HEK293 (cell line): Measurements from ENCODE around the gene KRT14.

Experiments
- CTCF ChIA-PET: fragments of 350-600 bp; formaldehyde crosslinking; extraction: SDS; loops from one replicate; lab custom pipeline; 2021; ENCODE audit warnings: antibody characterized with exemption; lab: Yijun Ruan, JAX
- POLR2A ChIA-PET: fragments of 300-600 bp; formaldehyde crosslinking; extraction: SDS; loops from one replicate; lab custom pipeline; 2020; ENCODE audit warnings: antibody characterized with exemption, inconsistent platforms; lab: Yijun Ruan, JAX
- H3K27ac ChIP-seq: fragments of 200-500 bp; sonication (Bioruptor generic); 2 replicates; pipeline ENCODE4 v1.5.1; 2014; ENCODE audit warnings: low read depth, low read length, control low read depth, inconsistent platforms; ENCODE audit errors: extremely low read depth
- H3K36me3 ChIP-seq, 2 experiments: fragments of 200-500 bp in 1 of 2; sonication (Bioruptor generic) in 1 of 2; 1 replicate in 1 of 2; 2 replicates in 1 of 2; pipeline ENCODE4 v1.5.1; 2014 to 2017; ENCODE audit warnings: inconsistent platforms in 2 of 2, low read length in 2 of 2; ENCODE audit not compliant: control insufficient read depth in 2 of 2, insufficient read depth in 1 of 2
- H3K4me1 ChIP-seq: fragments of 200-500 bp; sonication (Bioruptor generic); 2 replicates; pipeline ENCODE4 v1.5.1; 2014; ENCODE audit warnings: mild to moderate bottlenecking, low read length, inconsistent platforms; ENCODE audit not compliant: control insufficient read depth, insufficient read depth
- H3K4me3 ChIP-seq: 2 replicates; pipeline ENCODE4 v1.5.1; 2011; ENCODE audit warnings: low read depth, mild to moderate bottlenecking, control low read depth, low read length, moderate library complexity
- H3K9me3 ChIP-seq: fragments of 200-500 bp; sonication (Bioruptor generic); 2 replicates; pipeline ENCODE4 v1.5.1; 2014; ENCODE audit warnings: low read depth, low read length, inconsistent platforms; ENCODE audit not compliant: control insufficient read depth, insufficient read depth
- EGR2 ChIP-seq: fragments of 450-650 bp; formaldehyde crosslinking; IDR thresholded peaks from 2 replicates; pipeline ENCODE4 v1.5.1; 2016; ENCODE audit warnings: low read depth, missing biosample characterization, missing genetic modification characterization
- GLI2 ChIP-seq: fragments of 450-650 bp; formaldehyde crosslinking; IDR thresholded peaks from 2 replicates; pipeline ENCODE4; 2017; ENCODE audit warnings: missing biosample characterization, missing genetic modification characterization, low read depth, borderline replicate concordance
- KLF7 ChIP-seq: fragments of 450-650 bp; formaldehyde crosslinking; IDR thresholded peaks from 2 replicates; pipeline ENCODE4 v1.5.1; 2016; ENCODE audit warnings: missing biosample characterization, missing genetic modification characterization, borderline replicate concordance
- MYNN ChIP-seq: fragments of 450-650 bp; formaldehyde crosslinking; IDR thresholded peaks from 2 replicates; pipeline ENCODE4 v1.5.1; 2016; ENCODE audit warnings: missing biosample characterization, missing genetic modification characterization, borderline replicate concordance
- OSR2 ChIP-seq: fragments of 450-650 bp; formaldehyde crosslinking; IDR thresholded peaks from 2 replicates; pipeline ENCODE4 v1.5.1; 2016; ENCODE audit warnings: missing biosample characterization, missing genetic modification characterization
- OVOL3 ChIP-seq: fragments of 450-650 bp; formaldehyde crosslinking; IDR thresholded peaks from 2 replicates; pipeline ENCODE4 v1.5.1; 2016; ENCODE audit warnings: missing biosample characterization, missing genetic modification characterization
- YY1 ChIP-seq: fragments of 450-650 bp; formaldehyde crosslinking; IDR thresholded peaks from 2 replicates; pipeline ENCODE4 v1.5.1; 2018; ENCODE audit warnings: missing biosample characterization, missing genetic modification characterization
- ZBTB17 ChIP-seq: fragments of 450-650 bp; formaldehyde crosslinking; IDR thresholded peaks from 2 replicates; pipeline ENCODE4 v1.5.1; 2016; ENCODE audit warnings: missing biosample characterization, missing genetic modification characterization
- ZFHX2 ChIP-seq: fragments of 450-650 bp; formaldehyde crosslinking; conservative IDR thresholded peaks from 2 replicates; pipeline ENCODE4 v1.5.1; 2016; ENCODE audit warnings: missing biosample characterization, missing genetic modification characterization
- ZFP69B ChIP-seq: fragments of 450-650 bp; formaldehyde crosslinking; IDR thresholded peaks from 2 replicates; pipeline ENCODE4 v1.5.1; 2016; ENCODE audit warnings: missing biosample characterization, missing genetic modification characterization
- ZNF223 ChIP-seq: fragments of 450-650 bp; formaldehyde crosslinking; IDR thresholded peaks from 2 replicates; pipeline ENCODE4 v1.5.1; 2016; ENCODE audit warnings: missing biosample characterization, missing genetic modification characterization
- ZNF416 ChIP-seq: fragments of 450-650 bp; formaldehyde crosslinking; IDR thresholded peaks from 2 replicates; pipeline ENCODE4 v1.5.1; 2016; ENCODE audit warnings: missing biosample characterization, missing genetic modification characterization
- ZNF488 ChIP-seq: fragments of 450-650 bp; formaldehyde crosslinking; IDR thresholded peaks from 2 replicates; pipeline ENCODE4 v1.5.1; 2016; ENCODE audit warnings: missing biosample characterization, missing genetic modification characterization
- ZNF549 ChIP-seq: fragments of 450-650 bp; IDR thresholded peaks from 2 replicates; pipeline ENCODE4 v1.5.1; 2018; ENCODE audit warnings: missing biosample characterization, missing genetic modification characterization, mild to moderate bottlenecking, inconsistent platforms, moderate library complexity
- ZNF560 ChIP-seq: fragments of 450-650 bp; formaldehyde crosslinking; IDR thresholded peaks from 2 replicates; pipeline ENCODE4 v1.5.1; 2017; ENCODE audit warnings: missing biosample characterization, missing genetic modification characterization, borderline replicate concordance
- ZNF580 ChIP-seq: fragments of 450-650 bp; formaldehyde crosslinking; IDR thresholded peaks from 2 replicates; pipeline ENCODE4 v1.5.1; 2016; ENCODE audit warnings: missing biosample characterization, missing genetic modification characterization
- ZNF654 ChIP-seq: fragments of 450-650 bp; formaldehyde crosslinking; IDR thresholded peaks from 2 replicates; pipeline ENCODE4 v1.5.1; 2016; ENCODE audit warnings: low read depth, missing biosample characterization, missing genetic modification characterization
- ZNF830 ChIP-seq: fragments of 450-650 bp; IDR thresholded peaks from 2 replicates; pipeline ENCODE4 v1.5.0; 2018; ENCODE audit warnings: missing biosample characterization, missing genetic modification characterization, low read depth, mild to moderate bottlenecking, moderate library complexity
- ZNF843 ChIP-seq: fragments of 450-650 bp; formaldehyde crosslinking; IDR thresholded peaks from 2 replicates; pipeline ENCODE4 v1.5.1; 2016; ENCODE audit warnings: missing biosample characterization, missing genetic modification characterization
- TF ChIP-seq, protein P1 (sequence below): fragments of 450-650 bp; formaldehyde crosslinking; conservative IDR thresholded peaks from 2 replicates; pipeline ENCODE4 v1.5.1; 2016; ENCODE audit warnings: low read depth, missing biosample characterization, missing genetic modification characterization
- TF ChIP-seq, protein P2 (sequence below): fragments of 450-650 bp; IDR thresholded peaks from 2 replicates; pipeline ENCODE4 v1.5.1; 2018; ENCODE audit warnings: missing biosample characterization, mild to moderate bottlenecking, missing genetic modification characterization
- TF ChIP-seq, protein P3 (sequence below): fragments of 450-650 bp; formaldehyde crosslinking; IDR thresholded peaks from 2 replicates; pipeline ENCODE4 v1.5.1; 2016; ENCODE audit warnings: missing biosample characterization, missing genetic modification characterization, borderline replicate concordance
- TF ChIP-seq, protein P4 (sequence below): fragments of 450-650 bp; formaldehyde crosslinking; IDR thresholded peaks from 2 replicates; pipeline ENCODE4 v1.5.1; 2016; ENCODE audit warnings: missing biosample characterization, missing genetic modification characterization

Gene KRT14

GRCh38 chr17:41575336-41575735 is 11.4 kb downstream of the KRT14 start:
- CTCF ChIA-PET: interaction anchor here (0.6 to 14.3 kb wide), 5 partner anchors 26 to 1462 kb away, joined by 3 to 115 read pairs (median 16); no protein-coding TSS in a partner anchor
- no peak for TF ChIP-seq KLF7 (tag by site-specific recombination)
- TF ChIP-seq ZNF488 (tag by site-specific recombination): no peak
- TF ChIP-seq OSR2 (tag by site-specific recombination): no peak
- no peak for TF ChIP-seq ZFP69B (tag by site-specific recombination)
- no peak for TF ChIP-seq ZNF416 (tag by site-specific recombination)
- no peak for TF ChIP-seq ZNF843 (tag by site-specific recombination)
- TF ChIP-seq, protein P1, sequence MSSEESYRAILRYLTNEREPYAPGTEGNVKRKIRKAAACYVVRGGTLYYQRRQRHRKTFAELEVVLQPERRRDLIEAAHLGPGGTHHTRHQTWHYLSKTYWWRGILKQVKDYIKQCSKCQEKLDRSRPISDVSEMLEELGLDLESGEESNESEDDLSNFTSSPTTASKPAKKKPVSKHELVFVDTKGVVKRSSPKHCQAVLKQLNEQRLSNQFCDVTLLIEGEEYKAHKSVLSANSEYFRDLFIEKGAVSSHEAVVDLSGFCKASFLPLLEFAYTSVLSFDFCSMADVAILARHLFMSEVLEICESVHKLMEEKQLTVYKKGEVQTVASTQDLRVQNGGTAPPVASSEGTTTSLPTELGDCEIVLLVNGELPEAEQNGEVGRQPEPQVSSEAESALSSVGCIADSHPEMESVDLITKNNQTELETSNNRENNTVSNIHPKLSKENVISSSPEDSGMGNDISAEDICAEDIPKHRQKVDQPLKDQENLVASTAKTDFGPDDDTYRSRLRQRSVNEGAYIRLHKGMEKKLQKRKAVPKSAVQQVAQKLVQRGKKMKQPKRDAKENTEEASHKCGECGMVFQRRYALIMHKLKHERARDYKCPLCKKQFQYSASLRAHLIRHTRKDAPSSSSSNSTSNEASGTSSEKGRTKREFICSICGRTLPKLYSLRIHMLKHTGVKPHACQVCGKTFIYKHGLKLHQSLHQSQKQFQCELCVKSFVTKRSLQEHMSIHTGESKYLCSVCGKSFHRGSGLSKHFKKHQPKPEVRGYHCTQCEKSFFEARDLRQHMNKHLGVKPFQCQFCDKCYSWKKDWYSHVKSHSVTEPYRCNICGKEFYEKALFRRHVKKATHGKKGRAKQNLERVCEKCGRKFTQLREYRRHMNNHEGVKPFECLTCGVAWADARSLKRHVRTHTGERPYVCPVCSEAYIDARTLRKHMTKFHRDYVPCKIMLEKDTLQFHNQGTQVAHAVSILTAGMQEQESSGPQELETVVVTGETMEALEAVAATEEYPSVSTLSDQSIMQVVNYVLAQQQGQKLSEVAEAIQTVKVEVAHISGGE (tag by site-specific recombination): no peak
- TF ChIP-seq, protein P2, sequence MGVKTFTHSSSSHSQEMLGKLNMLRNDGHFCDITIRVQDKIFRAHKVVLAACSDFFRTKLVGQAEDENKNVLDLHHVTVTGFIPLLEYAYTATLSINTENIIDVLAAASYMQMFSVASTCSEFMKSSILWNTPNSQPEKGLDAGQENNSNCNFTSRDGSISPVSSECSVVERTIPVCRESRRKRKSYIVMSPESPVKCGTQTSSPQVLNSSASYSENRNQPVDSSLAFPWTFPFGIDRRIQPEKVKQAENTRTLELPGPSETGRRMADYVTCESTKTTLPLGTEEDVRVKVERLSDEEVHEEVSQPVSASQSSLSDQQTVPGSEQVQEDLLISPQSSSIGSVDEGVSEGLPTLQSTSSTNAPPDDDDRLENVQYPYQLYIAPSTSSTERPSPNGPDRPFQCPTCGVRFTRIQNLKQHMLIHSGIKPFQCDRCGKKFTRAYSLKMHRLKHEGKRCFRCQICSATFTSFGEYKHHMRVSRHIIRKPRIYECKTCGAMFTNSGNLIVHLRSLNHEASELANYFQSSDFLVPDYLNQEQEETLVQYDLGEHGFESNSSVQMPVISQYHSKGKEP (tag by site-specific recombination): no peak
- no peak for TF ChIP-seq GLI2 (tag by site-specific recombination)
- TF ChIP-seq ZNF560 (tag by site-specific recombination): no peak
- TF ChIP-seq EGR2 (tag by site-specific recombination): no peak
- POLR2A ChIA-PET: no interaction called here

DNA sequence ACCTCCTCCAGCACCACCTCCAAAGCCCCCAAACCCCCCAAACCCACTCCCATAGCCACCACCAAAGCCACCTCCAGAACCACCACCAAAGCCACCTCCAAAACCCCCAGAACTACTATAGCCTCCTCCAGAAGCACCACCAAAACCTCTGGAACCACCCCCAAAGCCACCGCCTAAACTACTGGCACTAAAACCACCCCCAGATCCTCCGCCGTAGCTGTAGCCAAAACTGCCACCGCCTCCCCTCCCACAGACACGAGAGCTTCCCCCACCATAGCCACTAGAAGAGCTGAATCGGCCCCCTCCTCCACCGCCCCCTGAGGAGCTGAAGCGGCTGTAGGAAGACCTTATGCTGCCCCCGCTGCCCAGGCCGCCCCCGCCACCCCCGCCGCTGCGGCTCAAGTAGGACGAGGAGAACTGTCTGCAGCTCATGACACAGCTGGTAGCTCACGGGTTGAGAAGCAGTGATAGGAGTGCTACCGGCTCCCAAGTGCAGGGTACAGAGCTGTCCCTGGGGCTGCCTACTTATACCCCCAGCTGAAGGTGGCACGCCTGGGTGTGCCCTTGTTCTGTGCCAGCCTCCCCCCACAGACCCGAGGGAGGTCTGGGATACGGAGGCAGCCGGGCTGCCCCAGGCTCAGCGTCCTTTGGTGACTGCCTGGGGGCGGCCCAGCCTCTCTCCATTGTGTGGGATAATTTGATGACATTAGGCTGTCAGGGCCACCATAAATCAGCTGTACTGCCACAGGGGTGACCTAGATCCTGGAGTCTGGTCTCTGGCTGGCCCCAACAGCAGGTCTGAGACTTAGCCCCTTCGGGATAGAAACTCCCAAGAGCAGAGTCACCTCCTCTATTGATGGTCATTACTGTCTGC is 14.9 kb downstream of the KRT14 start, which contains the start of gene KRT9:
Gene KRT9, minus strand, starts transcription at position 499 of the 874 bp plus-strand sequence. Its CDS starts 67 bp downstream, at position 432.
- ChIA-PET POLR2A (interaction anchor here (0.6 to 0.7 kb wide), 2 partner anchors 117 to 693 kb away, joined by 3 to 4 read pairs; partner anchors contain the start of gene EIF1), CTCF (interaction anchor here (0.5 to 14.3 kb wide), 6 partner anchors 14 to 91 kb away, joined by 3 to 115 read pairs (median 12); no protein-coding TSS in a partner anchor)
- H3K4me1 ChIP-seq: no peaks in the 10 kb centered on the region
- no peaks in the 10 kb centered on the region for H3K36me3 ChIP-seq
- TF ChIP-seq ZNF549 (tag by site-specific recombination) (no peak), ZNF223 (tag by site-specific recombination) (no peak), EGR2 (tag by site-specific recombination) (peak; percentile 97), ZBTB17 (tag by site-specific recombination) (no peak), ZNF654 (tag by site-specific recombination) (no peak), ZNF830 (tag by site-specific recombination) (no peak), YY1 (tag by site-specific recombination) (no peak), MYNN (tag by site-specific recombination) (no peak), ZFHX2 (tag by site-specific recombination) (peak; percentile 95), OVOL3 (no peak), ZNF580 (tag by site-specific recombination) (no peak)
- TF ChIP-seq, protein P3, sequence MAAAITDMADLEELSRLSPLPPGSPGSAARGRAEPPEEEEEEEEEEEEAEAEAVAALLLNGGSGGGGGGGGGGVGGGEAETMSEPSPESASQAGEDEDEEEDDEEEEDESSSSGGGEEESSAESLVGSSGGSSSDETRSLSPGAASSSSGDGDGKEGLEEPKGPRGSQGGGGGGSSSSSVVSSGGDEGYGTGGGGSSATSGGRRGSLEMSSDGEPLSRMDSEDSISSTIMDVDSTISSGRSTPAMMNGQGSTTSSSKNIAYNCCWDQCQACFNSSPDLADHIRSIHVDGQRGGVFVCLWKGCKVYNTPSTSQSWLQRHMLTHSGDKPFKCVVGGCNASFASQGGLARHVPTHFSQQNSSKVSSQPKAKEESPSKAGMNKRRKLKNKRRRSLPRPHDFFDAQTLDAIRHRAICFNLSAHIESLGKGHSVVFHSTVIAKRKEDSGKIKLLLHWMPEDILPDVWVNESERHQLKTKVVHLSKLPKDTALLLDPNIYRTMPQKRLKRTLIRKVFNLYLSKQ (tag by site-specific recombination): no peak
- TF ChIP-seq, protein P4, sequence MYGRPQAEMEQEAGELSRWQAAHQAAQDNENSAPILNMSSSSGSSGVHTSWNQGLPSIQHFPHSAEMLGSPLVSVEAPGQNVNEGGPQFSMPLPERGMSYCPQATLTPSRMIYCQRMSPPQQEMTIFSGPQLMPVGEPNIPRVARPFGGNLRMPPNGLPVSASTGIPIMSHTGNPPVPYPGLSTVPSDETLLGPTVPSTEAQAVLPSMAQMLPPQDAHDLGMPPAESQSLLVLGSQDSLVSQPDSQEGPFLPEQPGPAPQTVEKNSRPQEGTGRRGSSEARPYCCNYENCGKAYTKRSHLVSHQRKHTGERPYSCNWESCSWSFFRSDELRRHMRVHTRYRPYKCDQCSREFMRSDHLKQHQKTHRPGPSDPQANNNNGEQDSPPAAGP (tag by site-specific recombination): no peak
- H3K9me3 ChIP-seq: no peaks in the 10 kb centered on the region
- H3K27ac ChIP-seq: no peak within 1 kb of the TSS
- no peak within 1 kb of the TSS for H3K4me3 ChIP-seq

More at GRCh38 chr17:41575336-41575735, 11.4 kb downstream of the KRT14 start:
- no peaks in the 10 kb centered on the region for H3K36me3 ChIP-seq
- H3K27ac ChIP-seq: no peak overlapping the region
- no peak overlapping the region for H3K4me3 ChIP-seq
- H3K9me3 ChIP-seq: no peaks in the 10 kb centered on the region
- H3K4me1 ChIP-seq: no peaks in the 10 kb centered on the region; the same call in 1 of the 2 replicates
